Iris pigment epithelial cell (primary cell): ENCODE measurements around the gene ZNF366.

Source experiments
- DNase-seq: peaks from one replicate; pipeline ENCODE4 v3.0.0-alpha.2; 2011; ENCODE audit warnings: low read depth

ZNF366 gene

DNA sequence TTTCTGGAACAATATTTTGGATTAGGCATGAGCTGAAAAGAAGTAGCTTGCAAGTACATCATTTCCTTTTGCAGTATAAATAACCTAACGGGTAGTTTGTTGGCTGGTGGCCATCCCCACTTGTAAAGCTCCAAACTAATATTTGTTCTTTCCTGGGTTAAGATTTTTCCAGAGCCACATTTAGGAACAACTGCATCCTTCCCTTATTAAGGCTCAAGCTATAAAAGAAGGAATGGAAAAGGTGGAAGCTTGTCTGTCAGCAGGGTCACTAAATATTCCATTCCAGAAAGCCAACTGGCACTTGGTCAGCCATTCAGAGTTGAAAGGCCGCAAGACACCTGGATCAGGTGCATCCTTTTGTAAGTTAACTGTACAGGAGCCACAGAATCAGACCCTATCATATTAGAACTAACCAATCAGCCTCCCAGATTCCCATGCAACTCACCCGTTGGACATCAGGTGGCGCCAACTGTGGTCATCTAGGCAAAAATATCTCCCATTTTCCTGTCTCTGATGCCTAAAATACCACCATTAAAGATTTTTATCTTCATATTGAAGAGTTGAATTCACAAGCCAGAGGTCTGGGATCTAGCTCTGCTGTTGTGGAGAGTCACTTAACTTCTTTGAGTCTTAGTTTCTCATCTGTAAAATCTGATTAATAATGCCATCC is 104.1 kb downstream of the ZNF366 start:
- DNase-seq, result peak; percentile 52

- peak; percentile 70 for DNase-seq
Measured at GRCh38 chr5:72402381-72402890, 104.8 kb downstream of the ZNF366 start.

- no peak for DNase-seq
Measured at GRCh38 chr5:72400950-72401349, 106.3 kb downstream of the ZNF366 start.

DNA sequence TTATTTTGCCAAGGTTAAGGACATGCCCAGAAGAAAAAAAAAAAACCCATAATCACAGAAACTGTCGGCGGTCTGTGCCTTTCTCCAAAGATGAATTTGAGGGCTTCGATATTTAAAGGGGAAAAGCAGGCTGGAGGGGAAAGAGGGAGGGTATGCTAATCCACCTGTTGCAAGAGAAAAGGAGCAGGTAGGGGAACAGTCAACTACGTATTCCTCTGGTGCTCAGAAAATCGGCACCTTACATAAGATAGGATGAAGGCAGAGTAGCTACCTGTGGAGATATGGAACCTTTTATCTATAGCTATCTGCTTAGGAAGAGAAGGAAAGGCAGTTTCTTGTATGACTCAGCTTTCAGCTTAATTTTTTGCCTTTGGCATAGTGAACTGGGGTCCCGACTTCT is 109.4 kb downstream of the ZNF366 start:
- no peak for DNase-seq

- no peak for DNase-seq
Measured at GRCh38 chr5:72394688-72395087, 112.5 kb downstream of the ZNF366 start.

GRCh38 chr5:72393052-72393451 is 114.2 kb downstream of the ZNF366 start:
- DNase-seq, result no peak
